H1 (cell line): ENCODE data around the gene FAH. TPM values are rescaled to one million over a fixed set of nuclear protein-coding genes. Genes with fewer than 3 reads are reported as not detected.

Experiments used
- CTCF ChIA-PET: fragments of 300-600 bp; sonication (Branson Sonifier 250); formaldehyde crosslinking; loops from one replicate; lab custom pipeline; 2021; ENCODE audit not compliant: partially characterized antibody; lab: Charles Lee
- POLR2A ChIA-PET: fragments of 300-600 bp; sonication (Branson Sonifier 250); formaldehyde crosslinking; loops from one replicate; lab custom pipeline; 2021; ENCODE audit warnings: inconsistent platforms; ENCODE audit not compliant: partially characterized antibody; lab: Charles Lee
- DNase-seq, 2 experiments: peaks; one replicate each; pipeline versions ENCODE4 v3.0.0 to v3.0.0-alpha.2; 2010 to 2022; ENCODE audit warnings: low spot score in 2 of 2, low read depth in 1 of 2, mixed read lengths in 1 of 2
- FAIRE-seq: peaks from 2 replicates; lab custom pipeline; 2011; peaks lifted over from hg19 to GRCh38; lab: Jason Lieb, UNC
- H2AFZ ChIP-seq: 2 replicates; pipeline ENCODE4 v1.8.1; 2012; ENCODE audit warnings: low read length, inconsistent platforms
- H2AK5ac ChIP-seq: 2 replicates; pipeline ENCODE4 v1.6.1; 2013; ENCODE audit warnings: low read depth, low read length
- H2BK120ac ChIP-seq: replicated peaks from 2 replicates; pipeline ENCODE3; 2013; ENCODE audit warnings: low read depth, low read length, inconsistent platforms
- H2BK12ac ChIP-seq: 2 replicates; pipeline ENCODE4 v1.6.1; 2013; ENCODE audit warnings: low read depth, low read length
- H2BK15ac ChIP-seq: 2 replicates; pipeline ENCODE4 v1.6.1; 2013; ENCODE audit warnings: low read length
- H2BK20ac ChIP-seq: 2 replicates; pipeline ENCODE4 v1.6.1; 2013; ENCODE audit warnings: low read length
- H2BK5ac ChIP-seq: 2 replicates; pipeline ENCODE4 v1.6.1; 2013; ENCODE audit warnings: low read depth, low read length
- H3K14ac ChIP-seq: 2 replicates; pipeline ENCODE4 v1.6.1; 2013; ENCODE audit warnings: inconsistent platforms; ENCODE audit not compliant: insufficient read length
- H3K18ac ChIP-seq: 2 replicates; pipeline ENCODE4 v1.6.1; 2013; ENCODE audit warnings: low read length; ENCODE audit errors: extremely low read depth
- H3K23ac ChIP-seq: 2 replicates; pipeline ENCODE4 v1.6.1; 2013; ENCODE audit warnings: inconsistent platforms; ENCODE audit not compliant: insufficient read length
- H3K23me2 ChIP-seq: 2 replicates; pipeline ENCODE4 v1.6.1; 2013; ENCODE audit warnings: low read depth, low read length
- H3K27ac ChIP-seq: 2 replicates; pipeline ENCODE4 v1.6.1; 2011; ENCODE audit warnings: low read depth, low read length, inconsistent platforms
- H3K27me3 ChIP-seq, 4 experiments: replicated peaks in 1 of 4; 1 replicate in 1 of 4; 2 replicates in 3 of 4; pipeline versions ENCODE4 v1.6.1 to v1.8.1; 2011 to 2013; ENCODE audit warnings: low read length in 3 of 4, mild to moderate bottlenecking in 3 of 4, inconsistent platforms in 2 of 4, mixed read lengths in 2 of 4, moderate library complexity in 1 of 4; ENCODE audit not compliant: control insufficient read depth in 3 of 4, insufficient read depth in 3 of 4; ENCODE audit errors: extremely low read depth in 1 of 4
- H3K36me3 ChIP-seq, 4 experiments: 2 replicates each; pipeline versions ENCODE4 v1.6.1 to v1.8.1; 2011 to 2013; ENCODE audit warnings: mild to moderate bottlenecking in 4 of 4, low read length in 3 of 4, moderate library complexity in 2 of 4, control low read depth in 1 of 4, inconsistent platforms in 1 of 4; ENCODE audit not compliant: insufficient read depth in 4 of 4, control insufficient read depth in 2 of 4
- H3K4ac ChIP-seq: replicated peaks from 2 replicates; pipeline ENCODE3; 2013; ENCODE audit warnings: low read length, low read depth, mixed read lengths, inconsistent platforms; ENCODE audit not compliant: insufficient read length
- H3K4me1 ChIP-seq, 4 experiments: replicated peaks in 1 of 4; 1 replicate in 1 of 4; 2 replicates in 3 of 4; pipeline versions ENCODE4 v1.6.1 to v1.8.1; 2011 to 2013; ENCODE audit warnings: low read length in 3 of 4, inconsistent platforms in 2 of 4, mixed read lengths in 1 of 4; ENCODE audit not compliant: insufficient read depth in 4 of 4, control insufficient read depth in 3 of 4
- H3K4me2 ChIP-seq, 2 experiments: 2 replicates each; pipeline versions ENCODE4 v1.6.1 to v1.8.1; 2011 to 2013; ENCODE audit warnings: low read depth in 2 of 2, low read length in 2 of 2, control low read depth in 1 of 2, inconsistent platforms in 1 of 2, mild to moderate bottlenecking in 1 of 2; ENCODE audit not compliant: insufficient read depth in 1 of 2
- H3K4me3 ChIP-seq, 4 experiments: fragments of 200-600, 300-600 bp in 1 of 4; sonication (generic), shearing (Covaris generic), sonication (Bioruptor Twin) in 1 of 4; 2 replicates each; pipeline versions ENCODE4 v1.5.1 to v1.8.1; 2011 to 2016; ENCODE audit warnings: low read length in 4 of 4, low read depth in 3 of 4, control low read depth in 2 of 4, inconsistent platforms in 2 of 4, mild to moderate bottlenecking in 2 of 4, mixed read lengths in 1 of 4, moderate library complexity in 1 of 4; ENCODE audit not compliant: insufficient read depth in 2 of 4; ENCODE audit errors: extremely low read depth in 1 of 4
- H3K56ac ChIP-seq: replicated peaks from 2 replicates; pipeline ENCODE3; 2013; ENCODE audit warnings: low read depth, mild to moderate bottlenecking, mixed read lengths, low read length, inconsistent platforms; ENCODE audit not compliant: insufficient read length
- H3K79me1 ChIP-seq: 2 replicates; pipeline ENCODE4 v1.6.1; 2013; ENCODE audit warnings: low read depth, low read length, control low read depth
- H3K79me2 ChIP-seq, 2 experiments: 2 replicates each; pipeline versions ENCODE4 v1.6.1 to v1.8.1; 2012 to 2013; ENCODE audit warnings: low read length in 2 of 2, mild to moderate bottlenecking in 2 of 2, inconsistent platforms in 1 of 2; ENCODE audit not compliant: insufficient read depth in 2 of 2, control insufficient read depth in 1 of 2
- H3K9ac ChIP-seq, 4 experiments: replicated peaks in 1 of 4; 1 replicate in 1 of 4; 2 replicates in 3 of 4; pipeline versions ENCODE4 v1.6.1 to v1.8.1; 2011 to 2013; ENCODE audit warnings: low read depth in 3 of 4, low read length in 3 of 4, control low read depth in 2 of 4, mild to moderate bottlenecking in 2 of 4, moderate library complexity in 2 of 4, inconsistent platforms in 1 of 4; ENCODE audit errors: extremely low read depth in 1 of 4
- H3K9me3 ChIP-seq, 2 experiments: 2 replicates each; pipeline versions ENCODE4 v1.6.1 to v1.8.1; 2012 to 2013; ENCODE audit warnings: mild to moderate bottlenecking in 2 of 2, moderate library complexity in 2 of 2, control low read depth in 1 of 2, inconsistent platforms in 1 of 2, low read depth in 1 of 2, low read length in 1 of 2, mixed read lengths in 1 of 2; ENCODE audit not compliant: insufficient read depth in 2 of 2
- H4K20me1 ChIP-seq, 2 experiments: replicated peaks in 1 of 2; 2 replicates each; pipeline versions ENCODE3 to v1.8.1; 2011 to 2013; ENCODE audit warnings: inconsistent platforms in 2 of 2, low read length in 2 of 2, mild to moderate bottlenecking in 1 of 2; ENCODE audit not compliant: insufficient read depth in 2 of 2, control insufficient read depth in 1 of 2
- H4K5ac ChIP-seq: 2 replicates; pipeline ENCODE4 v1.6.1; 2013; ENCODE audit warnings: low read length, low read depth, mixed read lengths, inconsistent platforms; ENCODE audit not compliant: insufficient read length
- H4K8ac ChIP-seq: 2 replicates; pipeline ENCODE4 v1.8.0; 2013; ENCODE audit warnings: mild to moderate bottlenecking, moderate library complexity, low read length, inconsistent platforms; ENCODE audit not compliant: insufficient read depth; ENCODE audit errors: extremely low read depth
- H4K91ac ChIP-seq: replicated peaks from 2 replicates; pipeline ENCODE3; 2013; ENCODE audit warnings: low read length, mixed read lengths, inconsistent platforms; ENCODE audit not compliant: insufficient read length
- BRCA1 ChIP-seq: IDR thresholded peaks from 2 replicates; pipeline ENCODE4 v1.6.1; 2012; ENCODE audit warnings: low read depth, low read length, improper control_type of control experiment
- CEBPB ChIP-seq: IDR thresholded peaks from 2 replicates; pipeline ENCODE4 v1.6.1; 2012; ENCODE audit warnings: low read depth, low read length
- CHD1 ChIP-seq: IDR thresholded peaks from 2 replicates; pipeline ENCODE4 v1.6.1; 2012; ENCODE audit warnings: low read depth, low read length, improper control_type of control experiment
- FOSL1 ChIP-seq: IDR thresholded peaks from 2 replicates; pipeline ENCODE4 v1.6.1; 2011; ENCODE audit warnings: mild to moderate bottlenecking, low read depth, low read length, moderate library complexity; ENCODE audit not compliant: insufficient read depth
- JUN ChIP-seq: IDR thresholded peaks from 2 replicates; pipeline ENCODE4 v1.6.1; 2011; ENCODE audit warnings: low read depth, mild to moderate bottlenecking, improper control_type of control experiment, low read length
- JUND ChIP-seq: IDR thresholded peaks from 2 replicates; pipeline ENCODE4 v1.6.1; 2011; ENCODE audit warnings: mild to moderate bottlenecking, improper control_type of control experiment, low read length
- MAFK ChIP-seq: IDR thresholded peaks from 2 replicates; pipeline ENCODE4 v1.6.1; 2012; ENCODE audit warnings: low read depth, mild to moderate bottlenecking, improper control_type of control experiment, low read length
- NANOG ChIP-seq: IDR thresholded peaks from 2 replicates; pipeline ENCODE4 v1.6.1; 2011; ENCODE audit warnings: low read length, low read depth, mild to moderate bottlenecking, inconsistent platforms; ENCODE audit not compliant: insufficient read depth, poor library complexity, severe bottlenecking
- NRF1 ChIP-seq: IDR thresholded peaks from 2 replicates; pipeline ENCODE4 v1.6.1; 2011; ENCODE audit warnings: mild to moderate bottlenecking, low read depth, low read length, improper control_type of control experiment
- PHF8 ChIP-seq: fragments of 200-600 bp; sonication (generic); conservative IDR thresholded peaks from 2 replicates; pipeline ENCODE4 v1.7.1; 2012; ENCODE audit warnings: low read depth, mild to moderate bottlenecking, inconsistent platforms, low read length, moderate library complexity
- POU5F1 ChIP-seq: IDR thresholded peaks from 2 replicates; pipeline ENCODE4 v1.6.1; 2011; ENCODE audit warnings: low read depth, mild to moderate bottlenecking, low read length, moderate library complexity
- RAD21 ChIP-seq, 2 experiments: IDR thresholded peaks in 1 of 2; conservative IDR thresholded peaks in 1 of 2; 2 replicates each; pipeline ENCODE4 v1.6.1; 2011; ENCODE audit warnings: low read depth in 2 of 2, low read length in 2 of 2, improper control_type of control experiment in 1 of 2, inconsistent platforms in 1 of 2, mild to moderate bottlenecking in 1 of 2, moderate library complexity in 1 of 2
- WGBS, 2 experiments: shearing (Covaris generic) in 1 of 2; methylation state at CpG; one replicate each; pipeline versions ENCODE4 v1.1.6 to v1.1.7; 2013 to 2015; ENCODE audit warnings: low lambda C conversion rate in 2 of 2, mixed read lengths in 2 of 2, inconsistent platforms in 1 of 2, low coverage in 1 of 2, missing lambda C conversion rate in 1 of 2; ENCODE audit not compliant: insufficient replicate concordance in 2 of 2, insufficient coverage in 1 of 2, insufficient read length in 1 of 2; ENCODE audit errors: extremely low coverage in 1 of 2, missing lambda C conversion rate in 1 of 2; 5-methylcytosine and 5-hydroxymethylcytosine counted together
- polyA plus RNA-seq, 7 experiments: library from polyadenylated mRNA; depleted of rRNA in 3 of 7; stranded (reverse) in 5 of 7; unstranded in 2 of 7; fragments of >200 nt in 5 of 7; fragments of 200-250 nt in 2 of 7; gene quantifications; 1 replicate in 5 of 7; 2 replicates in 1 of 7; 4 replicates in 1 of 7; pipeline versions ENCODE4 v1.2.1 to v1.2.3, GENCODE V29; 2011 to 2013; ENCODE audit warnings: missing spikeins in 2 of 7, mixed read lengths in 2 of 7
- total RNA-seq: library from RNA; stranded (reverse); fragmentation: NEBNext Ultra II Directional; extraction: Animal tissue kit (Norgen Biotek cat#: 25700); gene quantifications from 2 replicates; pipeline ENCODE4 v1.2.1, GENCODE V29; 2021

The FAH gene
- total and polyA plus RNA-seq, 2 of the 8 experiments (the other 6 are each of a cell fraction or from before 2014, with no cell fraction given) = 20.0 to 21.7 TPM

DNA sequence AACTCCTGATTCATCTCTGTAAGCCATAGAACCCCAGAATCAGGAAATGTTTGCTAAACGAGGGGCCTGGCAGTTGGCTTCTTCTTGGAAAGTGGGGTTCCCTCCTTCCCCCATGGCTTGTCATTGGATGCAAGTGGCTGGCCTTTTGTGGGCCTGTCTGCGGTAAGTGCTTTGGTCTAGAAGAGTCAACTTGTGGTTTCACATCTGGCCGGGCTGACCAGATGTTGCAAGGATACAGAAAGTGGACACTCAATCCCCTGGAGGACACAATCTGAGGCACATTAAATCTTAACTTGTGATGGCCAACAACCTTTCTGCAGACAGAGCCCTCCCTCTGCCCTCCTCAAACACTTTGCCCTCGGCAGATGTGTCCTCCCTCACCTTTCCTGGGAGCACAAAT, 1.1 kb downstream of the FAH start:
- no peak overlapping the region for H4K91ac ChIP-seq
- H3K4me2 ChIP-seq = peak overlapping the region; percentile 15 to 93; a peak in 2 of 4 replicates
- no peaks in the 10 kb centered on the region; a peak in 1 of 8 replicates for H3K36me3 ChIP-seq
- ChIA-PET CTCF (interaction anchor here (1.0 to 2.2 kb wide), 6 partner anchors 18 to 156 kb away, joined by 3 to 10 read pairs (median 4); no protein-coding TSS in a partner anchor), POLR2A (interaction anchor here (0.6 to 1.5 kb wide), 9 partner anchors 10 to 357 kb away, joined by 3 to 6 read pairs (median 3); partner anchors contain the start of gene ZFAND6)
- peaks cover 9% of the 10 kb centered on the region for H3K23me2 ChIP-seq
- H2BK5ac ChIP-seq = no peak overlapping the region; the same call in 1 of the 2 replicates
- 0 out of 2 replicates have a peak overlapping the region, but pooled peaks have one; percentile 32 for H2BK15ac ChIP-seq
- H2AK5ac ChIP-seq = no peak overlapping the region
- no peak overlapping the region for H4K5ac ChIP-seq
- H2BK120ac ChIP-seq = no peak overlapping the region
- 87% methylated on average over 4 of the region's 4 CpGs; no CpG with 5 or more reads in 1 of the 2 experiments for WGBS, 2 experiments
- peaks cover 0 to 12% (median 2%) of the 10 kb centered on the region in 4 experiments; a peak in 3 of 7 replicates for H3K4me1 ChIP-seq
- peak overlapping the region; percentile 46; the same call in 1 of the 2 replicates for H2BK12ac ChIP-seq
- H3K27me3 ChIP-seq = peaks cover 0 to 2% (median 0%) of the 10 kb centered on the region in 4 experiments; a peak in 2 of 7 replicates
- no peak overlapping the region for H3K18ac ChIP-seq
- H3K23ac ChIP-seq = no peak overlapping the region
- H3K4me3 ChIP-seq = peak overlapping the region in 2 of 4 experiments; percentile 61 to 83; a peak in 5 of 8 replicates
- H2AFZ ChIP-seq = no peak overlapping the region
- no peak overlapping the region for H3K4ac ChIP-seq
- H4K20me1 ChIP-seq = peaks cover 0 to 3% of the 10 kb centered on the region in 2 experiments
- FAIRE-seq = no peak
- no peak overlapping the region for H2BK20ac ChIP-seq
- no peak overlapping the region for H3K56ac ChIP-seq
- H3K9ac ChIP-seq = no peak overlapping the region
- H3K79me2 ChIP-seq = no peaks in the 10 kb centered on the region
- peaks cover 3% of the 10 kb centered on the region; the same call in 1 of the 2 replicates for H3K79me1 ChIP-seq
- no peak for DNase-seq
- no peak overlapping the region for H3K27ac ChIP-seq
- no peaks in the 10 kb centered on the region for H3K9me3 ChIP-seq
- H3K14ac ChIP-seq = no peak overlapping the region
- no peak overlapping the region for H4K8ac ChIP-seq
- TF ChIP-seq RAD21 (IDR thresholded peaks at IDR 0.05 in 1 of 2, conservative IDR thresholded peaks at IDR 0.05 in 1 of 2; ENCODE audit: low read depth in 2 of 2, low read length in 2 of 2) = no peak
- TF ChIP-seq BRCA1 = no peak
- TF ChIP-seq PHF8 = no peak
- no peak for TF ChIP-seq CHD1
- no peak for TF ChIP-seq JUND
- TF ChIP-seq POU5F1 = no peak
- no peak for TF ChIP-seq NRF1
- TF ChIP-seq NANOG = no peak
- TF ChIP-seq MAFK = no peak
- TF ChIP-seq FOSL1 = no peak
- TF ChIP-seq JUN = no peak
- TF ChIP-seq CEBPB = no peak
